Psoas muscle (tissue), 8 donors: ENCODE results near the gene FBXW7. TPM values are rescaled to one million over a fixed set of nuclear protein-coding genes. Genes with fewer than 3 reads are reported as not detected.

ENCODE experiments used
- ATAC-seq, 4 donors: fragments of 200-7000 bp; cut with Tn5 transposase; one replicate each; pipeline ENCODE4 v1.9.1; 2020; ENCODE audit warnings: moderate library complexity in 3 of 4, mild to moderate bottlenecking in 2 of 4
- DNase-seq, 2 donors: peaks; one replicate each; pipeline ENCODE4 v3.0.0-alpha.2; 2020
- H3K27ac ChIP-seq: fragments of 200-600 bp; one replicate; pipeline ENCODE4 v1.8.0; 2022
- H3K27me3 ChIP-seq, 3 donors: fragments of 200-600 bp in 1 of 3; one replicate each; pipeline versions ENCODE4 v1.6.1 to v1.8.0; 2013 to 2022; ENCODE audit warnings: low read length in 2 of 3, mild to moderate bottlenecking in 2 of 3, moderate library complexity in 1 of 3; ENCODE audit not compliant: insufficient read depth in 3 of 3
- H3K36me3 ChIP-seq, 2 donors: fragments of 200-600 bp in 1 of 2; one replicate each; pipeline versions ENCODE4 v1.6.1 to v1.8.0; 2013 to 2022; ENCODE audit warnings: low read depth in 1 of 2, mild to moderate bottlenecking in 1 of 2, moderate library complexity in 1 of 2; ENCODE audit not compliant: insufficient read depth in 1 of 2
- H3K4me1 ChIP-seq: fragments of 200-600 bp; one replicate; pipeline ENCODE4 v1.8.0; 2022
- H3K4me3 ChIP-seq: fragments of 200-600 bp; one replicate; pipeline ENCODE4 v1.8.0; 2022; ENCODE audit warnings: mild to moderate bottlenecking
- H3K9me3 ChIP-seq: fragments of 200-600 bp; one replicate; pipeline ENCODE4 v1.8.0; 2022
- WGBS, 3 donors: extraction: QIAGEN DNeasy Blood & Tissue Kit; methylation state at CpG; one replicate each; pipeline versions ENCODE4 v1.1.6 to v1.1.7; 2013; 5-methylcytosine and 5-hydroxymethylcytosine counted together
- intact Hi-C, 2 donors: fragments of 100-400 bp; cut with DNase I; formaldehyde crosslinking; loops; one replicate each; pipeline versions ENCODE4 v1.11.0 to v1.14.2; 2022
- polyA plus RNA-seq, 3 donors: library from polyadenylated mRNA; stranded (reverse); fragments of 200-250 nt; gene quantifications; one replicate each; pipeline ENCODE4 v1.2.3, GENCODE V29; 2013
- total RNA-seq, 4 donors: library from RNA; stranded (reverse); fragmentation: NEBNext Ultra II Directional in 2 of 4; extraction: Animal tissue kit (Norgen Biotek cat#: 25700) in 2 of 4; gene quantifications; one replicate each; pipeline versions ENCODE4 v1.2.1 to v1.2.4, GENCODE V29; 2021 to 2023
- TF ChIP-seq, protein P1 (sequence below): fragments of 200-600 bp; IDR thresholded peaks from one replicate; pipeline ENCODE4 v1.8.0; 2022; ENCODE audit warnings: antibody characterized with exemption
- donor health status: healthy with polysubstance abuse.
- donor health status: DM: no; HTN: no; CAD: no; lungs with moderate emphysema.
- donor health status: Bipolar disorder and iron deficiency.
- donor health status: healthy.
- donor health status: DM: yes; HTN: yes; CAD: no.
- donor health status: DM: no; HTN: no; CAD: no.
- donor health status: DM: no; HTN: no; CAD: no.
- donor health status: DM: yes; HTN: yes; CAD: no.

The FBXW7 gene
- total and polyA plus RNA-seq, 7 donors = 9.8 to 41.1 (median 28.7) TPM

DNA sequence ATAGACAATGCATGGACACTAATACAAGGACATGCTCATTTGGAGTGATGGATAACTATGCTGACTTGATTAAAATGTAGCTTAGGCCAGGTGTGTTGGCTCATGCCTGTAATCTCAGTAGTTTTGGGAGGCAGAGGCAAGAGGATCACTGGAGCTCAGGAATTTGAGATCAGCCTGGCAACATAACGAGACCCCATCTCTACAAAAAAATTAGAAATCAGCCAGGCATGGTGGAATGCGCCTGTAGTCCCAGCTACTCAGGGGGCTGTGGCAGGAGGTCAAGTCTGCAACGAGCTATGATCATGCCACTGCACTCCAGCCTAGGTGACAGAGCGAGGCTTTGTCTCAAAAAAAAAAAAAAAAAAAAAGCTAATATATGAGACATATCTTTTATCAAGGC, 196.3 kb downstream of the FBXW7 start:
- Histone ChIP-seq H3K27me3 (no peaks in the 10 kb centered on the region), H3K27ac (no peak overlapping the region), H3K9me3 (no peaks in the 10 kb centered on the region), H3K4me3 (no peak overlapping the region), H3K4me1 (peaks cover 8% of the 10 kb centered on the region), H3K36me3 (peaks cover 0 to 49% of the 10 kb centered on the region in 2 donors)
- WGBS, 3 donors = 91 to 98% (median 97%) methylated on average over 4 of the region's 4 CpGs
- ATAC-seq (no peak), DNase-seq (no peak)
- TF ChIP-seq, protein P1, sequence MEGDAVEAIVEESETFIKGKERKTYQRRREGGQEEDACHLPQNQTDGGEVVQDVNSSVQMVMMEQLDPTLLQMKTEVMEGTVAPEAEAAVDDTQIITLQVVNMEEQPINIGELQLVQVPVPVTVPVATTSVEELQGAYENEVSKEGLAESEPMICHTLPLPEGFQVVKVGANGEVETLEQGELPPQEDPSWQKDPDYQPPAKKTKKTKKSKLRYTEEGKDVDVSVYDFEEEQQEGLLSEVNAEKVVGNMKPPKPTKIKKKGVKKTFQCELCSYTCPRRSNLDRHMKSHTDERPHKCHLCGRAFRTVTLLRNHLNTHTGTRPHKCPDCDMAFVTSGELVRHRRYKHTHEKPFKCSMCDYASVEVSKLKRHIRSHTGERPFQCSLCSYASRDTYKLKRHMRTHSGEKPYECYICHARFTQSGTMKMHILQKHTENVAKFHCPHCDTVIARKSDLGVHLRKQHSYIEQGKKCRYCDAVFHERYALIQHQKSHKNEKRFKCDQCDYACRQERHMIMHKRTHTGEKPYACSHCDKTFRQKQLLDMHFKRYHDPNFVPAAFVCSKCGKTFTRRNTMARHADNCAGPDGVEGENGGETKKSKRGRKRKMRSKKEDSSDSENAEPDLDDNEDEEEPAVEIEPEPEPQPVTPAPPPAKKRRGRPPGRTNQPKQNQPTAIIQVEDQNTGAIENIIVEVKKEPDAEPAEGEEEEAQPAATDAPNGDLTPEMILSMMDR = no peak
- intact Hi-C loops = no loop called here

DNA sequence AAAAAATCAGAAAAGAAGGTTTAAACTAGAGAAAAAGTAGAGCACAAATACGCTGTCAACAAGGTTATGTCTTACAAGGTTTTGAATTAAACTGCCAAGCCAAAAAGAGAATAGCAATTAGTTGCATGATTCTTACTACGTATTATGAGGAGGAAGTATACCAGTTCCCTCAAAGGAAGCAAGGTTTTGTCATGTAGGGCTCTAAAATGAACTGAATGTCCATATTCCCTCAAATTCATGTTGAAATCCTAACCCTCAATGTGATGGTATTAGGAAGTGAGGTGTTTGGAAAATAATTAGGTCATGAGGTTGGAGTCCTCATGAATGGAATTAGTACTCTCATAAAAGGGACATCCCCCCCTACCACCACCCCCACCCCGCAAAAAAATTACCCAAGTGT, 201.0 kb downstream of the FBXW7 start:
- H3K27me3 ChIP-seq = no peaks in the 10 kb centered on the region
- H3K4me1 ChIP-seq = no peaks in the 10 kb centered on the region
- 62 to 66% (median 63%) methylated on average over 3 of the region's 3 CpGs for WGBS, 3 donors
- H3K4me3 ChIP-seq = no peak overlapping the region
- H3K9me3 ChIP-seq = no peaks in the 10 kb centered on the region
- DNase-seq = no peak
- peaks cover 0 to 84% of the 10 kb centered on the region in 2 donors for H3K36me3 ChIP-seq
- no peak overlapping the region for H3K27ac ChIP-seq
- ATAC-seq = no peak
- intact Hi-C loops = no loop called here
- TF ChIP-seq, protein P1 = no peak

DNA sequence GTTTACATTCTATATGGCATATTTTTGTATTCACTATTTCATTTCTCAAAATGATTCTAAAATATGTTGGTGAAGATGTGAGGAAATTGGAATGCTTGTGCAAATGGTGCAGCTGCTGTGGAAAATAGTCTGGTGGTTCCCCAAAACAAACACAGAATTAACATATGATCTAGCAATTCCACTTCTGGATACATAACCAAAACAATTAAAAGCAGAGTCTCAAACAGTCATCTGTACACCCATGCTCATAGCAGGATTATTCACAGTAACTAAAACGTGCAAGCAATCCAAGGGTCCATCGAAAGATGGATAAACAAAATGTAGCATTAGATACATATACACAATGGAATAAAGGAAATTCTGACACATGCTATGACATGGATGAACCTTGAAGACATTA, 204.8 kb downstream of the FBXW7 start:
- no peaks in the 10 kb centered on the region for H3K27me3 ChIP-seq
- ATAC-seq = no peak
- H3K4me1 ChIP-seq = no peaks in the 10 kb centered on the region
- H3K4me3 ChIP-seq = no peak overlapping the region
- no peaks in the 10 kb centered on the region for H3K9me3 ChIP-seq
- H3K36me3 ChIP-seq = peaks cover 0 to 95% of the 10 kb centered on the region in 2 donors
- intact Hi-C loops = no loop called here
- DNase-seq = no peak
- H3K27ac ChIP-seq = no peak overlapping the region
- 88 to 92% (median 91%) methylated on average over 2 of the region's 2 CpGs for WGBS, 3 donors
- TF ChIP-seq, protein P1 = no peak

DNA sequence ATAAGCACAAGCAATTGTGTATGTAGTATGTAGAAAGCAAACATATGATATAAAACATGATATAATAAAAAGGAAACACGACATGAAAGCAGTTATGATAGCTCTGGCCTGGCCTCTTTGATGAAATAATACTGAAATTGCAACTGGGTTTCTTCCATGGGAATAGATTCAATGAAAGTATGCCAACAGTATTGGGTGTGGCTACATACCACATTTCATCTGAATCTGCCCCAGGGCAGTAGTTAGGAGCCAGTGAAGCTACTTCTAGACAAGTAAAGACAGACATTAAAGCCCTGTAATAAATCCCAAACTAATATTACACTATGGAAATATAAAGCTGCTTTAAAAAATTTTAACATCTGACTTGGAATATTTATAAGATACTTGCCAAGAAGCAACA, 207.3 kb downstream of the FBXW7 start:
- WGBS, 3 donors = 33 to 56% (median 48%) methylated on average over 1 of the region's 1 CpG
- Histone ChIP-seq H3K4me1 (no peaks in the 10 kb centered on the region), H3K27me3 (no peaks in the 10 kb centered on the region), H3K36me3 (peaks cover 0 to 98% of the 10 kb centered on the region in 2 donors), H3K4me3 (no peak overlapping the region), H3K9me3 (no peaks in the 10 kb centered on the region), H3K27ac (no peak overlapping the region)
- ATAC-seq = no peak
- no peak for DNase-seq
- intact Hi-C loops = no loop called here
- TF ChIP-seq, protein P1 = no peak
